GM08714 (cell line): ENCODE data around the gene SEPTIN10.

ENCODE experiments used
- H3K4me3 ChIP-seq: fragments of 200-500 bp; sonication (Bioruptor generic); 2 replicates; pipeline ENCODE4 v1.5.1; 2014; ENCODE audit warnings: mild to moderate bottlenecking, low read length, inconsistent platforms
- ZNF274 ChIP-seq: IDR thresholded peaks from 2 replicates; pipeline ENCODE4 v1.6.1; 2012; ENCODE audit warnings: mild to moderate bottlenecking, low read depth, low read length

Gene SEPTIN10

GRCh38 chr2:109503191-109503590, 110.6 kb downstream of the SEPTIN10 start:
- TF ChIP-seq ZNF274 = no peak
- no peak overlapping the region for H3K4me3 ChIP-seq

- no peak for TF ChIP-seq ZNF274
- H3K4me3 ChIP-seq = no peak overlapping the region
These were observed 112.3 kb downstream of the SEPTIN10 start for GRCh38 chr2:109501461-109501860.

DNA sequence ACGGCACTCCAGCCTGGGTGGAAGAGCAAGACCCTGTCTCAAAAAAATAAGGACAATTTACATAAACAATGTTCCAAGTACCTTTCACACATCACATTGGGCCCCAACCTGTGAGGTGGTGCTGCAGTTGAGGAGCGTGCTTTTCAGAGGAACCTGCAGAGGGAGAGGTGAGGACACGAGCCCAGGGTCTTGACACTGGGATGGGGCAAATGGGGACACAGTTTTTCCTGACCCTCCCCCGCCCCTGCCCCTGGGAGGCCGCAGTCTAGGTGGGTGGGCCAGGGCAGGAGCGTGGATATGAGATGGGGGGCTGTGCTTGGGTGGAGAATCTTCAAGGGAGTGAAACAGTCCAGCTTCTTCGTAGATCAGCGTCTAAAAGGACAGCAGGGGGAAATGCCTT, 112.9 kb downstream of the SEPTIN10 start:
- no peak for TF ChIP-seq ZNF274
- H3K4me3 ChIP-seq = no peak overlapping the region

DNA sequence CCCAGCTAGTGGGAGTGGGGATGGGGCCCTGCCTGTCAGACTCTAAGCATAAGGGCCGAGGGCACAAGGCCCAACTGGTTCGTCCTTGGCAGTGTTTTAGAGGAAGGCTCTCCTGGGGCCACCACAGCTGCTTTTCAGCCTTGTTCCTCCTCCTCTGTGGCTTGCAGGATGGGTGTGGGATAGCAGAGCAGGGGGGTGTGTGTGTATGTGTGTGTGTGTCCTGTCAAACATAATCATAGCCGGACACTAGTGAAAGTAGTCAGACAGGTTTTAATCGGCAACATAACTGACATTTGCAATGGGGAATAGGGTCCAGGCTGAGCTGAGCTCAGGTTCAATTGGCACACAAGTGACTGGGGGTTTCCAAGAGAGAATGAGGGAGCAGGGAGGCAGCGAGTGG, 114.2 kb downstream of the SEPTIN10 start:
- H3K4me3 ChIP-seq = no peak overlapping the region
- no peak for TF ChIP-seq ZNF274

DNA sequence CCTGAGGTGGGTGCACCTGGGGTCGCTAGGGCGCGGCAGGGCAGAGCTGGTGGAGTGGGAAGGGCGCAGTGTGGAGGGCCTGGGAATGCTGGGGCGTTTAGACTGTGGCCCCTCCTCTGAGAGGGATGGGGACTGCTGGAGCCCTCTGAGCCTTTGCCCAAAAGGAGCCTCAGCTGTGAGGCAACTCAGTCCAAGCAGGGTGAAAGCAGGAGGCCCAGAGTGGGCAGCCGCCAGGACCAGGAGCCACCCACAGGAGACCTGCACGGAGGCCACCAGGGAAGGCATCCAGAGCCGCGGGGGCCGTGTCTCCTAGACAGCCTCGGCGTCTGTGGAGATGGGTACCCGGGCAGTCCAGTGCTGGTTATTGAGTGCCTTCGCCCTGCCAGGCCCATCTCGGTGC, 114.9 kb downstream of the SEPTIN10 start:
- no peak for TF ChIP-seq ZNF274
- no peak overlapping the region for H3K4me3 ChIP-seq

- no peak for TF ChIP-seq ZNF274
- H3K4me3 ChIP-seq = no peak overlapping the region
These were observed 115.6 kb downstream of the SEPTIN10 start for GRCh38 chr2:109497911-109498870.

- H3K4me3 ChIP-seq = no peak overlapping the region
- TF ChIP-seq ZNF274 = no peak
These were observed 116.3 kb downstream of the SEPTIN10 start for GRCh38 chr2:109497463-109497862.

DNA sequence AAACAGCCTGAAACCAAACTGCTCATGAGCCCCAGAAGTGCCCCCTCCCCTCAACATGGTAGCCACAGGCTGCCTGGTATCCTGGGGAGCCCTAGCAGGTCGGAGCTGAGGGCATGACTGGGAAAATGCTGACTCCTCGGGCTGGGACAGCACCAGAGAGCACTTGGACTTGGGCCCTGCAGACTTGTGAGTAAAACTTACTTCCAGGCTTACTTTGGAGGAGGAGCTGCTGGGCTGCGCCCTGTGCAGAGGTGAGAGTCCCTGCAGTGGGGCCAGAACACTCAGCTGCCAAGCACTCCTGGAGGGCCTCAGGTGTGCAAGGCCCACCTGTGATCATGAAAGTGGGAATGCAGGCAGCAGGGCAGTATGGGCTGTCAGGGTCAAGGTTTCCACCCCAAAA, 119.4 kb downstream of the SEPTIN10 start:
- no peak for TF ChIP-seq ZNF274
- no peak overlapping the region for H3K4me3 ChIP-seq

DNA sequence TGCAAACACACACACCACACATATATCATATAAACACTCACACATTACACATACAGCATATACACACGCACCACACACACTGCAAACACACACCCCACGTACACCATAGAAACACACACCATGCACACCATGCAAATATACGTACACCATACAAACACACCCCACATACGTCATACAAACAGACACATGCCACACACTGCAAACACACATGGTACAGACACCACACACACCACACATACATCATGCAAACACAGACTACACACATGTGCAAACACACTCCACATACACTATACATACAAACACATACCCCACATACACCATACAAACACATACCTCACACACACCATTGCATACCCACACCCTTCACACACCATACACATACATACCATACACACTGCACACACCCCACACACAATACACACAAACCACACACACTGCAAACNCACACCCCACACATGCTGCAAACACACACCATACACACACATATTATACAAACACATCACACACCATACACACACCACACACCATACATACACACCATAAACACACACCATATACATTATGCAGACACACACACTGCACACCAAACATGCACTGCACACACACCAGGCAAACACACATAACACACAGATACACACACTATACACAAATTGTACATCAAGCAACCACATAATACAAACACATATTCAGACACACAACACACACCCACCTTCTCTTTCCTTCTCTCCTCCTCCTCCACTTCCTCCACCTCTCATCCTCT, 120.4 kb downstream of the SEPTIN10 start:
- no peak for TF ChIP-seq ZNF274
- no peak overlapping the region for H3K4me3 ChIP-seq
